ENCODE data around the gene GOLGA6C.
"Not testable (repeated sequence)": the region's sequence is repeated elsewhere in the genome, so short reads cannot be mapped to it uniquely, and the experiment has no call there.

Gene GOLGA6C

DNA sequence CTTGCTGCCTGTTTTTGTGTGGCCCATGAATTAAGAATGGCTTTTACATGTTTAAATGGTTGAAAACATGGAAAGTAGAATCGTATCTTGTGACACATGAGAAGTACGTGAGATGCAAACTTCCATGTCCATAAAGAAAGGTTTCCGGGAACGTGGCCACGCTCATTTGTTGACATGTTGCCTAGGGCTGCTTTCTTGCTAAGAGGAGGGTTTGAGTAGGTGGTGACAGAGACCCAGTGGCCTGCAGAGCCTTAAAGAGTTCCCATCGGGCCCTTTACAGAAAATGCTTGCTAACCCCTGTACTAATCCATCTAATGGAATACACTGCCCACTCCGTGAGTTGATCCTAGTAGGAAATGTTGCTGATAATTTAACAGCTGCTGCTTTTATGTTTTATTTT is 31.0 kb upstream of the GOLGA6C start:
- not testable (repeated sequence) for DNase-seq (ENCODE audit: low read depth in 2 of 2)

DNA sequence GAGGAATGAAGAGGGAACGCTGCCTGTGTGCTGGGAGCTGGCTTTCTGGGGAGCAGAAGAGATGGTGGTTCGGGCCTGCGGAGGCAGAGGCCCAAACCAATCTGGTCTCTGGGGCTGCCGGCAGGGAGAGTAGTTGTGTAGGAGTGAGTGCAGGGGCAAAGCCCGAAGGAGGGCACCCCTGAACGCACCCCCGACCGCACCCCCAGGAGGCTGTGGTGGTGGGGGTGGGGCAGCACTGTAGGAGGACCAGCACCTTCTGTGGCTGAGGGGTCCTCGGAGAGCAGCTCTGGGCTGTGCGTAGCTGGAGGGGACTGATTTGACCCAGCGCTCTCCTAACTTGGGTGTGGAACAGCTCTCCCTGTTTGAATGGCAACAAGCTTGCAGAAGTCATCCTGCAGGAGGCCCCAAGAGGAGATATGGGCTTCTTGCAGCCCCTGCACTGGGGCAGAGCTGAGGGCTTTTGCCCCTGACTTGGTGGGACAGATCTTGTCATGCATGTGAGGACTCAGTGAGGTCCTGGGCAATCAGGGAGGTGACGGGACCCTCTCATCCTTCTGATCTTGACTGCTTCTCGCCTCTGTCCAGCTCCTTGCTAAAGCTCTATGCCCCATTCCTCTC is 30.4 kb upstream of the GOLGA6C start:
- no peak for DNase-seq (ENCODE audit: low read depth in 2 of 2)

DNA sequence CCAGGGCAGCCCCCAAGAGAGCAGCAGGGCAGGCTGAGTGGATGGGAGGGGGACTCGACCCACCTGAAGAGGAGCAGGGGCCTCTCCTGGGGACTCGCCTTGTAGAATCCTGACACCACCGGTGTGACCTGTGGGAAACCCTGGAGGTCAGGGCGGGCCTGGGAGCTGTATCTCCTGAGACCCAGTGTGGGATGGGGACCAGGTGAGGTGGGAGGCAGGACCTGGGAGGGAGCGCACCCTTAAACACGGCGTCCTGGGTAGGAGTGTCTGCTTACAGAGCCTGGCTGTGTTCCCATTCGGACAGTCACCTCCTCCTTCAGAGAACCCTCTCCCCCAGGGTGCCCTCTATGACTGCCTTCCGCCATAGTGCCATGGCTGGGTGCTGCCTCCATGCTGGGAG is 29.3 kb upstream of the GOLGA6C start:
- DNase-seq (ENCODE audit: low read depth in 2 of 2): no peak

DNA sequence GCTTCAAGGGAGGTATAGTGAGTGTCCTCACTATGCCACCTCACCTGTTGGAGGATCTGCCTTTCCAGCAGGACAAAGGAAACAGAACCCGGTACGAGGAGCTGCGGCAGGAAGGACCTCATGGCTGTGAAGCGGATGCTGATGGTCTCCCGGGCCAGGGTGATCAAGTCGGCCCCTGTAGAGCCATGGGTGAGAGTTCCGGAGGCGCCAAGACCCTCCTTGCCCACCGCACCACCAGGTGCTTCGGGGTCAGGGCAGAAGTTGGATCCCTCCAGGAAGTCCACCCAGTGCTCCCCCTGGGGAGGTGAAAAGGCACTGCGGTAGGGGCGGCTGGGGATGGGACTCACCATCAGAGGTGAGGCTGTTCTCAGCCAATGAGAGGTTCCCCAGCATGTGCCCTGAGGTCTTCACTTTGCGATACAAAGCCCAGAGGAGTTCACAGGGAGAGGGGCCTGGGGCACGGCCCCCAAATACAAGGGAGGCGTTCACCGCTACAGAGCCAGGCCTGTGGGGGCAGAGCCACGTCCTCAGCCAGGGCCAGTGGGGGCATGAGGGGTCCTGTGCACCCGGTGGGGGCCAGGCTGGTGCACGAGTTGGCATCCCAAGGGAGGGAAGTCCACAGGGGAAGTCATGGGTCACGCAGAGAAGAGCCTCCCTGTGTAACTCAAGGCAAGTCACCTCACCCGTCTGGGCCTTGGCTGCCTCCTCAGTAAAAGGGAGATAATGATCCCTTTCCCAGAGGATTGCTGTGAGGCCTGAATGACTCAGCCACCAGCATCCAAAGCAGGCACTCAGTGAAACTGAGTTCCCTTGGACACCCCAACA is 28.7 kb upstream of the GOLGA6C start:
- DNase-seq (ENCODE audit: low read depth in 2 of 2): no peak

DNA sequence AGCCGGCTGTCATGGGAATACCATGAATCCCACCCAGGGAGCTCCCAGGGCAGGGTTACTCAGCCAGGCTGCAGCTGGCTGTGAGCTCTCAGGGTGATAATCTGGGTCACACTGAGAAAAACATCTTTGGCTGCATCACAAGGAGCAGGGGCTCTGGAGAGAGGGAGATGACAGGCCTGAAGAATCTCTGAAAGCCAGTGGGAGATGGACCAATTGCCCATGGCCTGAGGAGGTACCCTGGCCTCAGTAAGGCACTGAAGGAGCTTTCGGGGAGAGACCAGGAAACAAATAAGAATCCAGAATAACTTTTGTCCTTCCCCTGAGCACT is 28.2 kb upstream of the GOLGA6C start:
- no peak for DNase-seq (ENCODE audit: low read depth in 2 of 2)

DNA sequence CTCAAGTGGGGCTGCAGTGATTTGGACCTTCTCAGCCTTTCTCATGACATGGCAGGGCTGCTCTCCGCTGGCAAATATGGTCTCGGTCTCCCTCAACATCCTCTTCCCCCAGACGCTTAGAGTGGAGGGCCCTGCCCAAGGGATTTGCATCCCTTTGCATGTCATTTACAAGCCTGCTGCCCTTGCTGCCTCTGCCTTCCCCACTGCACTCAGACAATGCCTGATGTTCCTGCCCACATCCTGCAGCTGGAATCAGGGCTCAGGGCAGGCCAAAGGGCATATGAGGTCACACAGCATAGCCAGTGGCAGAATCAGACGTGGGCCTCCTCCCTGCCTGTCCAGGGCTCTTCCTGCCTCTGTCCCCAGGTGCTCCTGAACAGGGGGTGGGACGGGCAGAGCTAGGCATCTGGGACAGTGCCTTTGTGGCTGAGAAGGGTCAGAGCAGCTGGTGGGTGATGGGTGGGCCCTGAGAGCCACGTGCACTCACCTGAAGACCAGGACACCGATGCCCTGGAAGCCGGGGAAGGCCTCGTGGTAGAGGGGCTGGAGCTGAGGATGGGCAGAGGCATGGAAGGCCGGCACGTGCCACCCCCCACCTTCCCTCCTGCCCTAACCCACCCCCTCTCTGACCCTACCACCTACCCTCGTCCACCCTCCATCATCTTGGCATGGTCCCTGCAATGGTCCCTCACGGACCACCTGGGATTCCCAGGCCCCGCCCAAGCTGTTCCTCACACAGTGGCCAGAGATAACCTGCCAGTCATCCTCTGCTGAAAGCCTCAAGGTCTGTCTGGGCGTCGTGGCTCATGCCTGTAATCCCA is 27.4 kb upstream of the GOLGA6C start:
- DNase-seq (ENCODE audit: low read depth in 2 of 2): no peak

DNA sequence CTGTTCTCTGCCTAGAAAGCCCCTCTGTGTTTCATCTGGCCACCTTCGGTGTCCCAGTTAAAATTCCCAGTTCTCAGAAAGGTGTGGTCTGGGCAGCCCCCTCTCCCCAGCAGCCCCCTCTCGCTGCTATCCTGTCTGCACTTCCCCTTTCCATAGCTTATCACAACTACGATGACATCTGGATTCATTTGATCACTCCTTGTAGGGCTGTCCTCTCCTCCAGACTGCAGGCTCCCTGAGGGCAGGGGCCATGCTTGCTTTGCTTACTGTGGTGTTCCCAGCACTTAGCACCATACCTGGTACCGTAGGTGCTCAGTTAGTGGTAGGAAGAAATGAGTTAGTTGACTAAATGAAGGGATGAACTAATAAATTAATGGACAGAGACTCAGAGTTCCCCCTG is 26.3 kb upstream of the GOLGA6C start:
- DNase-seq (ENCODE audit: low read depth in 2 of 2): no peak

DNA sequence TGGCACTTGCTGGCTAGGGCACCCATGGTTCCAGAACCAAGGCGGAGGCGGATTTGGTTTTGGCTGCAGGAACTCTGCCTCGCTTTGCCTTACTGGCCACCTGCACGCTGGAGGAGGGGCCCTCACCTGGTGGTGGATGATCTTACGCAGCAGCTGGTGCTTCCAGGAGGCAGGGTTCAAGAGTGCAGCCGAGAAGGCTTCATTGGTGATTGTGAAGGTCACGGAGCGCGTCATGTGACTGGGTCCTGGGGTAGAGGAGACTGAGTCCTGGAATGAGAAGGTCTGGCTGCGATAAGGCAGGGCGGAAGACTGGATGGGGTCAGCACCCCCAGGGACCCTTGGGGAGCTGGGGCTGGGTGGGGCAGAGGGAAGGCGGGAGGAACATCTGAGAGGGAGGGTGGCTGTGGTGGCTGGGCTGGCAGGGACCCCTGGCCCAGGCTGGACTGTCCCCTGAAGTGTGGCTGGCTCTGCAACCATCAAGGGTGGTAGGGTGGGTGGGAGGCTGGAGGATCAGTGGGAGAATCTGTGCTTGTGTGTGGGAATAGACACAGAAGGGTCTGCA is 25.8 kb upstream of the GOLGA6C start:
- no peak for DNase-seq (ENCODE audit: low read depth in 2 of 2)

DNA sequence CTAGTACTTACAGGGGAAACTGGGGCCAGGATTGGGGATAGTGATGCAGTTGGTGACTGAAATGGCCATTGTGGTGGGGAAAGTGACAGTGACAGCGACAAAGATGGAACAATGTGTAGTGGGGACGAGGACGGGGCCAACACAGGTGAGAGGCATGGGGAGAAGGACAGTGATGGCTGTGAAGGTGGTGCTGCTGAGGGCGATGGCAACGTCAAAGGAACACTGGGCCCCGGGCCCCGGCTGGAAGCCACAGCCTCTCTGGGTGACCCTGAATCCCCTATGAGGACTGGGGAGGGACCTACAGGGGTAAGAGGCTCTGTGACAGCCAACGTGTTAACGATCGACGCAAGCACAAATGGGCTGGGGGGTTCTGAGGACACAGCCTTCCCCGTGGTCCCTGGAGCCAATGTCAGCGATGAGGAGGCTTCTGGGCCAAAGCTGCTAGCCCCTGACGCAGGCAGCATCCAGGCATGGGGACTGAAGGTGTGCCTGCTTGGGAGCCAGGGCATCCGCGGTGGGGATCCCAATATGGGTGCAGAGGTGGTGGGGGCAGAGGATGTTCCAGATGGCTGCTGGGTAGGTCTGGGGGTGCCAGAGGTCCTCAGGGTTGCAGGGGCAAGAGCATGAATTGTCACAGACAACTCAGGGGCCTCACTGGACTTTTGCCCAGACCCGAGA is 25.2 kb upstream of the GOLGA6C start:
- no peak for DNase-seq (ENCODE audit: low read depth in 2 of 2)

DNA sequence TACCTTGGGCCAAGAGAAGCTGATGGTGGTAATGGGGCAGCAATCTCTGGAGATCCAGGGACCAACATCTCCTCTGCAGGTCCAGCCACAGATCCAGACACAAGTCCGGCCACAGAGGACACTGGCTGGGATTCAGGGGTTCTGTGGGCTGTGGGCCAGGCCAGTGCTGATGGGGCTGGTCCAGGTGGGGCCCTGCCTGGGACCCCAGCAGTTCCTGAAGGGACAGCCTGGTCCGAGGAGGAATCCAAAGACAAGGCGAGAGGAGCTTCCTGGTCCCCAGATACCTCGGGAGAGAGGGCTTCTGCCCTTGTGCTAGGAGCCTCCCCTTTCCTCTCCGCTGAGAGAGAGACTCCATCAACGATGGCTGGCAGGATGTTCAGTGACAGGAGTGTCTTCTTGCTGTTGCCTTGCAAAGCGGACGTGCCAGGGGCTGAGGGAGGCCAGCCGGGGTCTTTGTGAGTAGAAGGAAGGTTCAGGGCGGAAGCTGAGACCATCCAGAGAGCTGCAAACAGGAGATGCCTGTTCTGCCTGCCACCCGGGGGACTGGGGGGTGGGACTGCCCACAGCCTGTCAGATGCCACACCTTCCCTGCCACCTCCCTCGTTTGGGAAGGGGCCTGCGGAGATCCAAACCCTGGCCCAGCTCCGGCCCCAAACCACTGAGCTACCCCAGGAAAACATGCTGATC is 24.5 kb upstream of the GOLGA6C start:
- no peak for DNase-seq (ENCODE audit: low read depth in 2 of 2)

DNA sequence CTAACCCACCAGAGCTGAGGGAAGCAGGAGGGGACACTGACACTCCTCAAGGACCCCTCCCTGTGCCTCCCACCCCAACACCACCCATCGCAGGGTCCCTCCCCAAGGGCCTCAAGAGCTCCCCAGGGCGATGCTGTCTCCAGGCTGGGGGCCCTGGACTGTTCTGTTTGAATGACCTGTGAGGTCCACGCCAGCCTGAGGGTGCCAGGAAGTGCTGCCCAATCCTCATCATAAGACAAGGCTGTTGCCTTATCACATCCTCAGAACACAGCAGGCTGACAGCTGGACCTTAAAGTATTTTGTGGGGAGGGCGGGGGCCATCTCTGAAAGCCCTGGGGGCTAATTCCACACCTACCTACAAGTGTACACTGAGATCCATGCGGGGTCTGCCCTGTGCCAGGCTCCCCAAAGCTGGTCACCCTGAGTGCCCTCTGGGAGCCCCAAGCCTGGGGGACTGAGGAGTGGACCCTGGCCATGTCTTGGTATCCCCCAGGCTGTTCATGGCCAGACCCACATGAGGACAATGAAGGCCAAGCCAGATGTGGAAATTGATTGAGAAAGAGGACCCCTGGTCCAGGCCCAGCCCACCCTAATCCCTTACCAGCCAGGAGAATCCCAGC is 23.8 kb upstream of the GOLGA6C start:
- no peak for DNase-seq (ENCODE audit: low read depth in 2 of 2)

DNA sequence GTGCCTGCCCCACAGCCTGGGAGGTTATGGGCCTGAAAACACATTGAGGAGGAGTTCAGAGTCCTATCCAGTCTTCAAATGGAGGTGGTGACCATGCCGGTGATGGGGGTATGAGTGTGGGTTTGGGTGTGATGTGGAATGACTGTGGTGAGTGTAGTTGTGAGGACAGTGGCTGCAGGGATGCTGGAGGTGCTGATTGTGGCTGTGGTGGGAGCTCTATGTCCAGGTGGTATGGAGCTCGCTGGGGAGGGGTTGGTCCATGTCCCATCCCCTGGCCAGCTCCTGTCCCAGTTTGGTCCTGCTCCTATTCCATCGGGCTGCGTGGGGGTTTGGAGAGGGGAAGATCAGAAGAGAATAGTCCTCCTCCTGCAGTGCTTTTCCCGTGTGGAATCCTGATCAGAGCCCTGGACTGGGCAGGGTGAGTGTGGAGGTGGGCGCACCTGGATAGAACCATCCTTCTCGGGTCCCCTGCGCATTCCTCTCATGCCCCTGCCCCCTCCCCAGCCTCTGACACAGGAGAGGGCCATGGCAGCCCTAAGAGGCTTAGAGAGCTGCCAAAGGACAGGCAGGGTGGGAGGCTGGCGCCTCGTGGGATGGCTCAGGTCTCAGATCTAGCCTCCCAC is 23.0 kb upstream of the GOLGA6C start:
- DNase-seq (ENCODE audit: low read depth in 2 of 2): no peak

DNA sequence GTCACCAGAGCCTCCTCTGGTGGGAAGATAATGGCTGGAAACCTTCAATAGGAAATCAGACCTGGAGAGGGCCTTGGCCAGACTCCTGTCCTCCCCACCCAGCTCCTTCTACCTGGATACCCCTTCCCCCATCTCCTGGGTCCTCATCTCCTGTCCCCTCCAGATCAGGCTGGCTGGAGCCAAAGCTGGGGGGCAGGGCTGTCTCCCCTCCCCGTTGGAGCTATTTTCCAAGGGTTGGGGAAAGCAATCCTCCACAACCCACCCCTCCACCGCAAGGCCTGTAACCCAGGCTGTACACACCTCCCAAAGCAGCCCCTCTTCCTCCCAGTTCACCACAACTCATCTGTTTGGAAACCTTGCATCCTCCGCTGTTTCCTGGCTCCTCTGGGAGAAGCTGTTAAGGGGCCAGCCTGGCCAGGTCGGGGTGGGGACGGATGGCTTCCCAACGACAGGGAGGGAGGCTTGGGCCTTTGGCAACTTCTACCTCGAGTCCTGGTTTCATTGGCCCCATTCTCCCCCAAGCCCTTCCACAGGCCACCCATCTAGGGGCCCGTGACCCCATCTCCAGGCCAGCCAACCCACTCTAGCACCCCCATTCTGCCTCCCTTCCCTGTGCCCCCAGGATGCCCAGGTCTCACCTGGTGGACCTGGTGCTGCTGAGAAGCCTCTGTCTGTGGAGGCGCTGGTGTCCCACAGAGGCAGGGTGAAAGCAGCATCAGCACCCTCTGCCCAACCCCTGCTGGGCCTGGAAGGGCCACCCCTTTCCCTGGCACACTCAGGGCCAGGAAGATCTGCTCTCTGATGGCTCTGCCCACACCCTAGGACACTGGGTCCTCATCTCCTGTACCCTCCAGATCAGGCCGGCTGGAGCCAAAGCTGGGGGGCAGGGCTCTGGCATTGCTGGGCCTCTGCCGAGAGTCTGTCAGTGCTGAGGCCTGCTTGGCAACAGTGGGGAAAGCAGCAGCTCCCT is 22.1 kb upstream of the GOLGA6C start:
- no peak for DNase-seq (ENCODE audit: low read depth in 2 of 2)

DNA sequence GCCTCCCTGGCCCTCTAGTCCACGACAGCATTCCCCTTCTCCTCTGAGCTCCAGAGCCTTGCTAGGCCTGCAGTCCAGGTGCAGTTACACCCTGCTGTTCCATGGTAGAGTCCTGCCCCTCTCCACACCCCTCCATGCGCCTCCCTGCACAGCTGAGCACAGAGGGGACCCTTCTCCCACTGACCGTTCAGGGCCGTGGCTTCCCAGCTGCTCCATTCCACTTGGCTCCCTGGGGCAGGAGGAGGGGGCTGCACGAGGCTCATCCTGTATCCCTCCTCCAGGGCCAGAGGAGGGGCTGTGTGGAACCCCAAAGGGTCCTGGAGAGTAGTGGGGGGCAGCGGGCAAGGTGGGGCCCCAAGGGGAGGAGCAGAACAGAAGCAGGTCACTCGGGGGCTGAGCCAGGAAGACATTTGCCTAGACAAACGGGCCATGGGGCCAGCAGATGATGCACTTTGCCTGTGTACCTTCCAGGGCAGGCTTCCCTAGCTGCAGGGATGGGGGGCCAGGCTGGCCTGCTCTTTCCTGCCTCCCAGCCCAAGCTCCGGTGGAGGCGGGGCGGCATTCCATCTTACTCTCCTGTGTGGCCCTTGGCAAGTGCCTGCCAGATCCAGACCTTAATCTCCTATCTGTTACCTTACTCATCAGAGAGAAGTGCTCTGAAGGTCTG is 20.7 kb upstream of the GOLGA6C start:
- DNase-seq (ENCODE audit: low read depth in 2 of 2): no peak

DNA sequence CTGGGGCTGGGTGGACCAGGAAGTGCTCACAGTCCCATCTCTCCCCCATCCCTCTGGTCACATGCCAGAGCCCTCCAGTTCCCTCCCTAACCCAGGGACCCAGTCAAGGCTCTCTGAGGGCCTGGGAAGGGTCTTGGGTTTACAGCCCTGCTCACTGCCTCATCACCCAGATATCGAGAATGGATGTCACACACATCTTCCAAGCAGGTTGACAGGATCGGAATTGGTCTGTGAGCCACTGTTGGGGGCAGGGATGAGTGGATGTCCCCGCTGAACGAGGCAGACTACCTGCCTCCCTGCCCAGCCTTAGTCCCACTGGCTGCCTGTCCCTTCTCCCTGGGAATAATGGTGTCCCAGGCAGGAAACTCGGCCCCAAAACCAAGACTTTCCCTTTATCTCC is 20.0 kb upstream of the GOLGA6C start:
- DNase-seq (ENCODE audit: low read depth in 2 of 2): no peak

DNA sequence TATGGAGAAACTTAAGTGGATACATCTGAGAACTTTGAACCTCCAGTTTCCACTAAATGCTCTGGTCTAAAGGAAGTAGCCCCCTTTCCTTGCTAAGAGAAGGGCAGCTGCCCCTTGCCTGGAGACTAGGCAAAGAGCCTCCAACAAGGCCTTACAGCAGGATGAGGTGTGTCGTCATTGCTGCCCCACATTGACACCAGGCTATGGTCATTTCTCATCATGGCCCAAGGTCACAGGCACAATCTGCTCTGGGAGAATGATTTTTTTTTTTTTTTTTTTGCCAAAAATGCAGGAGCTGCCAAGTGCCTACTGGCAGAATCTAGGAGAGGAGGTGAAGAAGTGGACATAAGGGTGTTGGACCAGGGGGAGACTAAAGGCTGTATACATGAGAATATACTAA is 12.4 kb upstream of the GOLGA6C start:
- not testable (repeated sequence) for DNase-seq (ENCODE audit: low read depth in 2 of 2)

DNA sequence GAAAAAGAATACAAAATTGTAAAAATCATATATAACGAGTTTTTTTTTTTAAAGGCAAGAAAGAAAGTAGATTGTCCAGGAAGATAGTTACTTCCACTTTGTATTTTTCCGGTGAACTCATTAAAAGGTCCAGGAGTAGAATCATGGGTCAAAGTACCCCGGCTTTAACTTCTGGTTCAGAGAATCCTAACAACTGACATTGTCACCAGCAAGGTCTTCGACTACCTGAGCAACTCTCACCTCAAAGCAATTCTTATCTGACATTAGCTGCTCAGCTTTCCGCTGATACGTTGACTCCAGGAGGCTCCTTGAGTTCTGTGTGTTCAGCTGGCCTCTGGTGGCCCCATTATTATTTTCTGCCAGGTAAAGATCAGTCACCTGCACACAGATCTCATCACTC is 9.1 kb upstream of the GOLGA6C start:
- DNase-seq (ENCODE audit: low read depth in 2 of 2): not testable (repeated sequence)

DNA sequence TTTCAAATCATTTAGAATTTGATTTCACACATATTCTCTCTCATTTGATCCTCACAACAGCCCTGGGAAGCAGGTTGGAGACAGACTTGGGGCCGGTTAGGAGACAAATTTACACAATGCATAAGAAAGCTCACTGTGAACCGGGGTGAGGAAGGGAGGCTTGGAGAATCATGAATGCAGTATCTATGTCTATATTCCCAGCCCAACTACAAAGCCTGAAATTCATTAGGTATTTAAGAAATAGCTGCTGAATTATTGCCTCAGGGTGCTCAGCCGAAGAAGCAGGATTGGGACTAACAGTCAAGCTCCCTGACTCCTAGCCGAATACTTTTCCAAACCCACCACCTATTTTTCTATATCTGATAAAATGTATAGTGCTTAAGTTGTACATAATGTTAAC is 8.4 kb upstream of the GOLGA6C start:
- no peak for DNase-seq (ENCODE audit: low read depth in 2 of 2)

DNA sequence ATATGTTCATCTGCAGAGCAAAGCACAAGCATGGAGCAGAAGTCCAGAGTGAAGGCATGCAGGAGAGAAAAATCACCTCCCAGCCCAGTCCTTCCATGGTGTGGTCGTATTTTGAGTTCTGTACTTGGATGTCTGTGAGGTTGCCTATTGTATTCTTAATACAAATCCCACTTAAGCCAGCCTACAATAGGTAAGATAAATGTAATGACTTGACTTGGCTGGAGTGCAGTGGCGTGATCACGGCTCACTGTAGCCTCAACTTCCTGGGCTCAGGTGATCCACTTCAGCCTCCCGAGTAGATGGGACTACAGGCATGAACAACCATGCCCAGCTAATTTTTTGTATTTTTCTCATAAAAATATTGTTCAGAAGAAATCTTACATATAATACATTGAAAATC is 6.8 kb upstream of the GOLGA6C start:
- DNase-seq (ENCODE audit: low read depth in 2 of 2): not testable (repeated sequence)

Data from stimulated activated CD4-positive, alpha-beta T cell treated with anti-CD3 and anti-CD28 coated beads, Interleukin-15, amount 100 ng/mL, for 48 hours (primary cell).